ENCODE measurements around the gene DCN. TPM values are rescaled to one million over a fixed set of nuclear protein-coding genes. Genes with fewer than 3 reads are reported as not detected.

DCN gene
- total RNA-seq, 2 experiments from 2014 or later, result not detected

DNA sequence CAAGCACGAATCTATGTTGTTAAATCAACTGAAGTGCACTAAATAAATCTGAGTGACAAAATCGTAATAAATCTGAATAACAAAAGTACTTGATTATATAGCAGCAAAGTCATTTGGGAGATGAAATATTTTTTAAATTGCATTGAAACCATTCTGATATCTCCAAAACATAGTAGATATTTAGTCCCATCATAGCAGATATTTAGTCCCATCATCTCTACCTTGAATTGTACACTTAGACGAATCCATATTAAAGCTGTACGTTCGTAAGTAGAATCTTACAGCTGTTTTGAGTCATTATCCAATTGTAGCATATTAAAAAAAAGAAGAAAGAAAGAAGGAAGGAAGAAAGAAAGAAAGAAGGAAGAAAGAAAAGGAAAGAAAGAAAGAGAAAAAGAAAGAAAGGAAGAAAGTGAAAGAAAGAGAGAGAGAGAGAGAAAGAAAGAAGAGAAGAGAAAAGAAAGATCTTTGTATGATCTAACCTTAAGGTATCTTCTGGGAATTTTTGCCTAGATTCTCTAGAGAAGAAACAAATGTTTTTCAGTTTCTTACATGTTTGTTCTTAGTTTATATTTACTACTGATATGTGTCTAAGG, 2.6 kb downstream of the DCN start:
- intact Hi-C loops (cut with micrococcal nuclease; ENCODE audit: unreplicated experiment), result loop anchor here (10.0 kb wide), 1 partner anchor 145 kb away; no protein-coding TSS in a partner anchor
- no peak overlapping the region for H2AFZ ChIP-seq (ENCODE audit: low read length)
- H3K4me1 ChIP-seq (ENCODE audit: insufficient read depth, low read length, poor library complexity, severe bottlenecking), result no peaks in the 10 kb centered on the region
- ChIA-PET POLR2A (interaction anchor here (0.6 to 1.3 kb wide), 2 partner anchors 13 to 21 kb away, joined by 3 to 7 read pairs; no protein-coding TSS in a partner anchor), CTCF (ENCODE audit: unreplicated experiment) (no interaction called here)
- no peaks in the 10 kb centered on the region for H3K79me2 ChIP-seq (ENCODE audit: insufficient read depth, low read depth, low read length)
- DNase-seq (ENCODE audit: low spot score), result no peak
- H4K20me1 ChIP-seq (ENCODE audit: insufficient read depth, low read length), result no peaks in the 10 kb centered on the region
- TF ChIP-seq, protein P1, sequence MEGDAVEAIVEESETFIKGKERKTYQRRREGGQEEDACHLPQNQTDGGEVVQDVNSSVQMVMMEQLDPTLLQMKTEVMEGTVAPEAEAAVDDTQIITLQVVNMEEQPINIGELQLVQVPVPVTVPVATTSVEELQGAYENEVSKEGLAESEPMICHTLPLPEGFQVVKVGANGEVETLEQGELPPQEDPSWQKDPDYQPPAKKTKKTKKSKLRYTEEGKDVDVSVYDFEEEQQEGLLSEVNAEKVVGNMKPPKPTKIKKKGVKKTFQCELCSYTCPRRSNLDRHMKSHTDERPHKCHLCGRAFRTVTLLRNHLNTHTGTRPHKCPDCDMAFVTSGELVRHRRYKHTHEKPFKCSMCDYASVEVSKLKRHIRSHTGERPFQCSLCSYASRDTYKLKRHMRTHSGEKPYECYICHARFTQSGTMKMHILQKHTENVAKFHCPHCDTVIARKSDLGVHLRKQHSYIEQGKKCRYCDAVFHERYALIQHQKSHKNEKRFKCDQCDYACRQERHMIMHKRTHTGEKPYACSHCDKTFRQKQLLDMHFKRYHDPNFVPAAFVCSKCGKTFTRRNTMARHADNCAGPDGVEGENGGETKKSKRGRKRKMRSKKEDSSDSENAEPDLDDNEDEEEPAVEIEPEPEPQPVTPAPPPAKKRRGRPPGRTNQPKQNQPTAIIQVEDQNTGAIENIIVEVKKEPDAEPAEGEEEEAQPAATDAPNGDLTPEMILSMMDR (conservative IDR thresholded peaks at IDR 0.05; ENCODE audit: low read length), result no peak
- no peak for TF ChIP-seq EZH2phosphoT487 (IDR thresholded peaks at IDR 0.05; ENCODE audit: borderline replicate concordance, low read depth, low read length)
- no peaks in the 10 kb centered on the region for H3K9me2 ChIP-seq (ENCODE audit: insufficient read depth, low read length)
- no TSS peak for BruUV-seq (replicated peaks)
- H3K4me3 ChIP-seq (ENCODE audit: low read depth, low read length, poor library complexity, severe bottlenecking), result no peak overlapping the region
- no peak overlapping the region for H3K27ac ChIP-seq (ENCODE audit: low read depth, low read length, poor library complexity, severe bottlenecking)
- no peaks in the 10 kb centered on the region for H3K36me3 ChIP-seq (ENCODE audit: insufficient read depth, low read length)
- no peak overlapping the region for H3K4me2 ChIP-seq (ENCODE audit: low read length)
- H3K9me3 ChIP-seq (ENCODE audit: low read length), result no peaks in the 10 kb centered on the region

DNA sequence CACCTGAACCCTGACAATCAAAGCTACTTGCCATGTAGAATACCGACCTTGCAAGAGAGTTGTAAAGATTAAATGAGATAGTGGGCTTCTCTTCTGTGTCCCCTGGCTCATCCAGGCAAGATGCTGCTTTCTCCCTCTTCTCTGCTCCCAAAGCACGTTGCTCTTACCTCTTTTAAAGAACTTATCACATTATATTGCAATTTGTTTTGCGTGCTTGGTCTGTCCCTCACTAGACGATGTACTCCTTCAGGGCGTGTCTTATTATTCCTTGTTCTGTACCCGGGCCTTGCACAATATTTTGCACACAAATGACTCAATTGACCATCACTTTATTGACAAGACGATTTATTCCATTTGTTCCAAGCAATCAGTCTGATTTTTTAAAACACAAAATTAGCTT, 3.3 kb downstream of the DCN start:
- no peaks in the 10 kb centered on the region for H3K9me3 ChIP-seq (ENCODE audit: low read length)
- no peak overlapping the region for H2AFZ ChIP-seq (ENCODE audit: low read length)
- no peak overlapping the region for H3K4me2 ChIP-seq (ENCODE audit: low read length)
- no peaks in the 10 kb centered on the region for H3K36me3 ChIP-seq (ENCODE audit: insufficient read depth, low read length)
- no peaks in the 10 kb centered on the region for H3K4me1 ChIP-seq (ENCODE audit: insufficient read depth, low read length, poor library complexity, severe bottlenecking)
- no TSS peak for BruUV-seq (replicated peaks)
- no peaks in the 10 kb centered on the region for H3K79me2 ChIP-seq (ENCODE audit: insufficient read depth, low read depth, low read length)
- TF ChIP-seq EZH2phosphoT487 (IDR thresholded peaks at IDR 0.05; ENCODE audit: borderline replicate concordance, low read depth, low read length), result no peak
- TF ChIP-seq, protein P1 (conservative IDR thresholded peaks at IDR 0.05; ENCODE audit: low read length), result no peak
- no peak overlapping the region for H3K27ac ChIP-seq (ENCODE audit: low read depth, low read length, poor library complexity, severe bottlenecking)
- no peak for DNase-seq (ENCODE audit: low spot score)
- intact Hi-C loops (cut with micrococcal nuclease; ENCODE audit: unreplicated experiment), result loop anchor here (10.0 kb wide), 1 partner anchor 145 kb away; no protein-coding TSS in a partner anchor
- ChIA-PET CTCF (ENCODE audit: unreplicated experiment) (no interaction called here), POLR2A (no interaction called here)
- H4K20me1 ChIP-seq (ENCODE audit: insufficient read depth, low read length), result no peaks in the 10 kb centered on the region
- H3K4me3 ChIP-seq (ENCODE audit: low read depth, low read length, poor library complexity, severe bottlenecking), result no peak overlapping the region
- H3K9me2 ChIP-seq (ENCODE audit: insufficient read depth, low read length), result no peaks in the 10 kb centered on the region

DNA sequence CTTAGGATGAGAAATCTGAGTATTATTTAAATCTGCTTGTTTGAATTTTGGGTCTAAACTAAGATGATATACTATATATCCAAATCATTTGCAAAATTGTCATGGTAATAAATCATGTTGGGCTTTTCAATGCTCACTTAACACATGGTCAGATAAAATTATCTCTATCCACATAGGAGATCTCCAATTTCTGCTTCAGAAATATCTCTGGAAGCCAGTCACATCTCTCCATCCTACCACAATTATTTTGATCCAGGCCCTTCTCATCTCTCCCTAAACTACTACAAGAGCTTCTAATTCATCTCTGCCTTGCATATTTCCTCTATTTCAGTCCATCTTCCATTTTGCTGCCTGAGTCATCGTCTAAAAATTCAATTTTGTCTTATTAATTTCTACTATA, 3.8 kb downstream of the DCN start:
- no peak overlapping the region for H3K4me3 ChIP-seq (ENCODE audit: low read depth, low read length, poor library complexity, severe bottlenecking)
- POLR2A ChIA-PET, result no interaction called here
- no peaks in the 10 kb centered on the region for H3K9me2 ChIP-seq (ENCODE audit: insufficient read depth, low read length)
- intact Hi-C loops (cut with micrococcal nuclease; ENCODE audit: unreplicated experiment), result loop anchor here (10.0 kb wide), 1 partner anchor 146 kb away; no protein-coding TSS in a partner anchor
- H3K9me3 ChIP-seq (ENCODE audit: low read length), result no peaks in the 10 kb centered on the region
- DNase-seq (ENCODE audit: low spot score), result no peak
- H3K4me2 ChIP-seq (ENCODE audit: low read length), result no peak overlapping the region
- no peaks in the 10 kb centered on the region for H3K36me3 ChIP-seq (ENCODE audit: insufficient read depth, low read length)
- no TSS peak for BruUV-seq (replicated peaks)
- no peaks in the 10 kb centered on the region for H3K79me2 ChIP-seq (ENCODE audit: insufficient read depth, low read depth, low read length)
- H3K4me1 ChIP-seq (ENCODE audit: insufficient read depth, low read length, poor library complexity, severe bottlenecking), result no peaks in the 10 kb centered on the region
- no peak overlapping the region for H2AFZ ChIP-seq (ENCODE audit: low read length)
- TF ChIP-seq, protein P1 (conservative IDR thresholded peaks at IDR 0.05; ENCODE audit: low read length), result no peak
- TF ChIP-seq EZH2phosphoT487 (IDR thresholded peaks at IDR 0.05; ENCODE audit: borderline replicate concordance, low read depth, low read length), result no peak
- CTCF ChIA-PET (ENCODE audit: unreplicated experiment), result no interaction called here
- no peak overlapping the region for H3K27ac ChIP-seq (ENCODE audit: low read depth, low read length, poor library complexity, severe bottlenecking)
- H4K20me1 ChIP-seq (ENCODE audit: insufficient read depth, low read length), result no peaks in the 10 kb centered on the region

Data from OCI-LY7 (cell line).